ENCODE measurements around the gene FGFR4.

DNA sequence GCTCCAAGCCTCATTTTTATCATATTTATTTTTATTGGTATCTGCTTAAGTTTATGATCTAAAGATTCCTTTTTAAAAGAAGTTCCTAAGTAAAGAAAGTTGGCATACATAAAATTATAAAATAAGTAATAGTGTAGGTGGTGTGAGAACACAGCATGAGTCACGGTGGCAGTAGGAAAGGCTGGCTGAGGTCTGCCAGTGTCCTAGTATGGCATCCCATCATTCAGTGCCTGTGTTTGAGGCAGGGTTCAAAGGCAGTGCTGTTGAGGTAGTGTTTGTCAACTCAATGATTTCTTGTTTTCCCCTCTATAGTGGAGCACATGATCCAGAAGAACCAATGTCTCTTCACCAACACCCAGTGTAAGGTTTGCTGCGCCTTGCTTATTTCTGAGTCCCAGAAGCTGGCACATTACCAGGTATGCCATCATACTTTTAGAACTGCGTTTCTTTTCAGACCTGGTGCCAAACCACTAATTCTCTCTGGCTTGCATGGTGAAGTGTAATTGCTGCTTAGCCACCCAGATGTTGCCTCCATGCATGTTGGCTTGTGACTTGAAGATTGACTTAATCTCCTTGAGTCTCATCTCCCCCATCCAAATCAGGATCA is 45.8 kb upstream of the FGFR4 start:
- TF ChIP-seq CTCF (conservative IDR thresholded peaks at IDR 0.05), result no peak
- TF ChIP-seq ZFX (IDR thresholded peaks at IDR 0.05), result no peak

Data from C4-2B (cell line).